HG03159 (cell line): Measurements from ENCODE around the gene AP2A2.
"Not testable (repeated sequence)": the region's sequence is repeated elsewhere in the genome, so short reads cannot be mapped to it uniquely, and the experiment has no call there.

Experiments used
- ATAC-seq: cut with Tn5 transposase; IDR thresholded peaks from one replicate; pipeline ENCODE4 v1.9.1; 2021; ENCODE audit warnings: mild to moderate bottlenecking, moderate library complexity; ENCODE audit not compliant: unreplicated experiment

AP2A2 gene

GRCh38 chr11:972523-973211 lies 47.0 kb downstream of the AP2A2 start:
- no peak for ATAC-seq

GRCh38 chr11:973237-973636 lies 47.6 kb downstream of the AP2A2 start:
- ATAC-seq = no peak

GRCh38 chr11:975376-975775 lies 49.7 kb downstream of the AP2A2 start:
- not testable (repeated sequence) for ATAC-seq

GRCh38 chr11:975827-976226 lies 50.2 kb downstream of the AP2A2 start:
- ATAC-seq = no peak

GRCh38 chr11:976431-977160 lies 50.9 kb downstream of the AP2A2 start:
- ATAC-seq = no peak

DNA sequence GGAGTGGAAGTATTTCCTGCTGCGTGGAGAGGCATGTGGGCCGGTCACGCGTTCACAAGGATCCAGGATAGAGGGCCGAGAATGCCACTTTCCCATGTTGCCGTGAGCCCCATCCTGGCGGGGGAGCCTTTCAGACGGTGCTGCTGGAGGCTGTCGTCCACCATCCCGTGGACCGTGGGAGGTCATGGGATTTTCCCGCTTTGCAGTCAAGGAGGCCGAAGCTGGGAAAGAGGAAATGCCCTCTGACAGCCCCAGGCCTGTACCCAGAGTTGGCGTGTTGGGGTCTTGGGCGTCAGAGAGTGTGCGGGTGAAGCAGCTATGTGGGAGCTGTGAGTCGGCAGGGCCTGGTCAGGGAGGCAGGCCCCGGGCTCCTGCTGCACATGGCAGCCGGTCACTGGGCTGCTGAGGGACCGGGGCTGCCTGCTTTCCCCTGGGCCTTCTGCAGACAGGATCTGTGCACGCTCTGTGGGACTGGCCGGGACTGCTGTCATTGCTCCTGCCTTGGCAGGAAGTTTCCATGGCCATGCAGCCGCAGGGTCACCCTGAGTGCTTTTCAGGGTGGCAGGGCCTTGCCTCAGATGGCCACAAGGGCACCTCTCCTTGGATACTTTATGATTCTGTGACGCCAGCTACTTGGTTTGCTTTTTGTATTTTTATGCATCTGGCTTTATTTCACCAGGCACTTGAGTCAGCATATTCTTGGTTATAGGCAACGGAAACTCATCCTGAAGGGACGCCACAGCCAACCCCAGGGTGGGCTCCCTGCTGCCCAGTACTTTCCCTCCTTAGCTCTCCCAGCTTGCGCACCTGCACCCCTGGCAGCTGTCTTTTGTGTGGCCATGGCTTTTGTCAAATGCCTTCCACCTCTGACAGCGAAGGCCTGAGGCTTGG lies 52.4 kb downstream of the AP2A2 start:
- no peak for ATAC-seq

GRCh38 chr11:978781-979180 lies 53.1 kb downstream of the AP2A2 start:
- ATAC-seq = no peak

DNA sequence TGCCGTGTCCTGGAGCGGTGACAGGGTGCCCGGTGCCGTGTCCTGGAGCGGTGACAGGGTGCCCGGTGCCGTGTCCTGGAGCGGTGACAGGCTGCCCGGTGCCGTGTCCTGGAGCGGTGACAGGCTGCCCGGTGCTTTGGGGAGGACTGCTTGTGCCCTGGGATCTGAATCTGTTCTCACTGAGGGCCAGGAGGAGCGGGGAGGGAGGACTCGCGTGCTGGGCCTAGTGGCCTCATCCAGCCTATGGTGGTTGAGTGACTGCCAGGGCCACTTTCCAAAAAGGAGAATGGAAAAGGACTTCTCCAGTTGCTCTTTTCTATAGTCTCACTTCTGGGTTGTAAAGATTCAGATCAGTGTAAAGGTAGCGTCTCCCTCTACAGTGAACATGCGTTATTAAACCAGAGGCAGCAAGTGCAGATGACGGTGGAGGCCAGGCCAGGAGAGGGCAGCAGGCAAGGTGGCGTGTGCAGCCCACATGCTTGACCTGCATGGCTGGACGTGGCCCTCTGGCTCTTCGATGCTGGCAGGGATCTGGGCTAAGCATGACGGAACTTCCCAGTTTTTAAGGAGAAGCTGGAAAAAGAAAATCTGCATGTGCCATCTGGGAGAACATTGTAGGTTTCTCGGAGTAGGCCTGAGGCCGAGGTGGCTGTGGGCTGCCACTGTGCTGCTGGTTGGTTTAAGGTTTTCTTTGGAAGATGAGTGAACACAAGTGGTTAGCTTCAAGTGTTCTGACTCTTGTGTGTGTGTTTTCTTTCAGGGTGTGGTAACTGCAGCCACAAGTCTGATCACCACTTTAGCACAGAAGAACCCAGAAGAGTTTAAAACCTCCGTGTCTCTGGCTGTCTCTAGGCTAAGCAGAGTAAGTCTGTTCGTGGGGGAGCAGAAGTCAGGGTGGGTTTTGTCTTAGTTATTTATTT lies 55.0 kb downstream of the AP2A2 start:
- no peak for ATAC-seq

GRCh38 chr11:981764-982163 lies 56.1 kb downstream of the AP2A2 start:
- no peak for ATAC-seq

DNA sequence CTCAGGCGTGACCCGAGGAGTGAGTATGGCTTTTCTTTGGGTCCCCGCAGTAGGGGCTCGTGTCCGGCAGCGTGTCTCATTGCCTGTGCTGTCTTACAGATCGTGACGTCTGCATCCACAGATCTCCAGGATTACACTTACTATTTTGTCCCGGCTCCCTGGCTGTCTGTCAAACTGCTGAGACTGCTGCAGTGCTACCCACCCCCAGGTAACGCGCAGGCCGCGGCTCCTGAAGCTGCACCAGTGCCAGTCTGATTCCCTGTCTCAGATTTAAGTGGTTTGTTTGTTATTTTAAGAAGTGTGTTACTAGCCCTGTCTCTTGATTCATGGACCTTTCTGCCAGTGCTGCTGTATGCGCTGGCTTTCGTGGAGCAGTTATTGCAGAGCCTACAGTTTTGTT lies 58.9 kb downstream of the AP2A2 start:
- no peak for ATAC-seq

DNA sequence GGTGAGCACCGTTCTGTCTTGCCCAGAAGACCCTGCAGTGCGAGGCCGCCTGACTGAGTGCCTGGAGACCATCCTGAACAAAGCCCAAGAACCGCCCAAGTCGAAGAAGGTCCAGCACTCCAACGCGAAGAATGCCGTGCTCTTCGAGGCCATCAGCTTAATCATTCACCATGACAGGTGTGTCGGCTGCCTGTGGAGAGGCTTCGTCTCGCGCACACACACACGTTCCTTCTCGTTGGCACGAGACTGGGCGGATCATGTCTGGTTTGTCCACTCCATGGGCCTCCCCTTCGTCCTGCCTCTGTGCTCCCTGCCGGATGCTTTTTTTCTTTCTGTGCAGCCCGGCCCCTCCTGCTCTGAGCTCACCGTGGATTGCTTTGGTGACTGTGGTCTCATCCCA lies 59.7 kb downstream of the AP2A2 start:
- no peak for ATAC-seq

- ATAC-seq = no peak
Measured at GRCh38 chr11:985848-986247, 60.2 kb downstream of the AP2A2 start.

DNA sequence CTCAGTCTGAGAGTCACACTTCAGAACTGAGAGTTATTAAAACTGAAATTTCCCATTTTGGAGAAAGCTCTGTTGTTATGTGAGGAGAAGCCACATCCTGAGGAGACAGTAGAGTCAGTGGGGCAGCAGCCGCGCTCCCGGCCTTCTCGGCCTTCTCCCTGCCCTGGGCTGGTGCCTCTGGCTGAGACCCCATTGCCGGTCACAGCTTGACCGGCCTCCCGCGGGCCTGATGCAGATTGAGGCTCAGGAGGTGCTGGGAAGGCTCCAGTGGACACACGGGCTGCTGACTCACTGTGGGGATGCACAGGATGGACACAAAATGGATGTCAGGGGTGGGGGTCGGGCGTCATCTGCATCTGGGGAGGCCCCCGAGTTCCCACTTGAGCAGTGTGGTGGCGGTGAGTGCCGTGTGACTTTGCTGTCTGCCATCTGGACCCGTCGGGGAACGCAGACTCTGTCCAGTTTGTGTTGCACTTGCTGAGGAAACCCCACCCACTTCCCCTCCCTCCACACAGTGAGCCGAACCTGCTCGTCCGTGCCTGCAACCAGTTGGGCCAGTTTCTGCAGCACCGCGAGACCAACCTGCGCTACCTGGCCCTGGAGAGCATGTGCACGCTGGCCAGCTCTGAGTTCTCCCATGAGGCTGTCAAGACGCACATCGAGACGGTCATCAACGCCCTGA lies 60.7 kb downstream of the AP2A2 start:
- ATAC-seq = no peak

DNA sequence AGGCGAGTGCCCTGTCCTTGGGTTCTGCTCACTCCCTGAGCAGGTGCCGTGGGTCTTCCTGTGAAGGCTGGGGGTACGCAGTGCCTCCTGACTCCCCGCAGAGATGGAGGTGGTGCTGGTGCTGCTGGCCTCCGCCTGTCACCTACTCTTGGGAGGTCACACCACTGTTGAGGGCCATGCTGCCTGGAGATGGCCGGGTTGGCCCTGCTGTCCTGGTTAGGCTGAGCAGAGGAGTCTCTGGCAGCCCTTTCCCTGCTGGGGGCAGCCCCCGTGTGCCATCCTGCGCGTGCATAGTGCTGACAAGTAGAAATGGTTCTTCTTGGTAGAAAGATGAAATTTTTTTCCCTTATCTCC lies 61.3 kb downstream of the AP2A2 start:
- ATAC-seq = no peak

DNA sequence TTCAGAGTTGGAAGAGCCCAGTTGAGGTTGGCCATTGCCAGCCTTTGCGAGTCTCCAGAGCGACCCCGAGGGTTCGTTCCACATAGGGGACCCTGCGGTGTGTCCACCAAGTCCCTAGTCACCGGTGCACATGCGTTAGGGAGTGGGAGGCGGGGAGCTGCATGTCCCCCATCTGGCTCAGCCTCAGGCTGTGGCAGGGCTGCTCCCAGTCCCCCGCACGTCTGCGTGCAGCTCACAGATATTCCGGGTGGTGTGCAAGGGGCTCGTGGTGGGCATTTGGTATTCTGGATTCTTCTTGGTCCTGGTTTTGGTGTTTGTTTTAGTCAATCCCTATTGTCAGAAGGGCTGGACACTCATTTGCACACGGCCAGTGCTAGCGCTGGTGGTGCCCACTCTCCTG lies 62.0 kb downstream of the AP2A2 start:
- ATAC-seq = no peak

DNA sequence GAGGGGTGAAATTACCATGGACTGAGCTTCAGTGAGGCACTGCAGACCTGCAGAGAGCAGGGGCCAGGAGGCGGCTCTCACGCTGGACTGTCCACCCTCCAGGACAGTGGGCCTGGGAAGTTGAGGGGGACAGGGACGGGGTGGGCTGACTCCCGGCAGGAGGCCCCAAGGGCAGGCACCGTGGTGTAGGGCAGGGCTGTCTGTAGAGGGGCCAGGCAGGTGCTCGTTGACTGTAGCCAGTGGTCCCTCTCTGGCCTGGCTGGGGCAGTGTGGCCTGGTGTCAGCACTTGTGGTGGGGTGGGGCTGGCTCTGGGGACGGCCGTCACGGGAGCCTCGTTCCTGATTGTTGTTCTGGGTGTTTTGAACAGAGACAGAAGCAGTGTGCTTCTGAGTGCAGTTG lies 64.4 kb downstream of the AP2A2 start:
- ATAC-seq = no peak

GRCh38 chr11:991034-991433 lies 65.4 kb downstream of the AP2A2 start:
- no peak for ATAC-seq

- ATAC-seq = no peak
Measured at GRCh38 chr11:991711-992307, 66.1 kb downstream of the AP2A2 start.

GRCh38 chr11:992577-992976 lies 66.9 kb downstream of the AP2A2 start:
- ATAC-seq = no peak
